OCI-LY3 (cell line): ENCODE data around the gene TLE4.

Experiments used
- CTCF ChIP-seq: fragments of 200-600, 300-600 bp; sonication (generic); IDR thresholded peaks from 2 replicates; pipeline ENCODE4 v1.5.1; 2014; ENCODE audit warnings: antibody characterized with exemption, low read length, low read depth
- EZH2phosphoT487 ChIP-seq: fragments of 200-600 bp; shearing (Covaris generic); IDR thresholded peaks from 2 replicates; pipeline ENCODE4 v1.6.1; 2018; ENCODE audit warnings: antibody characterized with exemption, mixed run types, low read depth

GRCh38 chr9:79672891-79673290 lies 101.1 kb downstream of the TLE4 start:
- TF ChIP-seq CTCF (no peak), EZH2phosphoT487 (no peak)
